GM12873 (cell line): ENCODE data around the gene PAF1.

Source experiments
- TF ChIP-seq, protein P1 (sequence below): IDR thresholded peaks from 2 replicates; pipeline ENCODE4 v1.5.1; 2012; ENCODE audit warnings: low read depth, mild to moderate bottlenecking, moderate library complexity, low read length, control low read depth; ENCODE audit not compliant: insufficient read depth; ENCODE audit errors: missing control alignments

Gene PAF1

DNA sequence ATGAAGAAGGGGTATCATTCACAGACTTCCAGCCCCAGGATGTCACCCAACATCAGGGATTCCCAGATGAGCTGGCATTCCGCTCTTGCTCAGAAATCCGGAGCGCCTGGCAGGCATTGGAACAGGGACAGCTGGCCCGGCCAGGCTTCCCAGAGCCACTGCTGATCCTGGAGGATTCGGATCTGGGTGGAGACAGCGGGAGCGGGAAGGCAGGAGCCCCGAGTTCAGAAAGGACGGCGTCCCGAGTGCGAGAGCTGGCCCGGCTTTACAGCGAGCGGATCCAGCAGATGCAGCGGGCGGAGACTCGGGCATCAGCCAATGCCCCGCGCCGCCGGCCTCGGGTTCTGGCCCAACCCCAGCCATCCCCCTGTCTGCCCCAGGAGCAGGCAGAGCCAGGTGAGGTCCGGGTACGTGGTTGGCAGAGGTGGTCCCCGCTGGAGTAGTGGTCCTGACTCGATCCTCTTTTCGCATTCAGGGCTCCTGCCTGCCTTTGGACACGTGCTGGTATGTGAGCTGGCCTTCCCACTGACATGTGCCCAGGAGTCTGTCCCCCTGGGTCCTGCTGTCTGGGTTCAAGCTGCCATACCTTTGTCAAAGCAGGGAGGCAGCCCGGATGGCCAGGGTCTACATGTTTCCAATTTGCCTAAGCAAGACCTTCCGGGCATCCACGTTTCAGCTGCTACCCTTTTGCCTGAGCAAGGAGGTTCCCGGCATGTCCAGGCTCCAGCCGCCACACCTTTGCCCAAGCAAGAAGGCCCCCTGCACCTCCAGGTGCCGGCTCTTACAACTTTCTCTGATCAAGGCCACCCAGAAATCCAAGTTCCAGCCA, 32.6 kb upstream of the PAF1 start:
- TF ChIP-seq, protein P1, sequence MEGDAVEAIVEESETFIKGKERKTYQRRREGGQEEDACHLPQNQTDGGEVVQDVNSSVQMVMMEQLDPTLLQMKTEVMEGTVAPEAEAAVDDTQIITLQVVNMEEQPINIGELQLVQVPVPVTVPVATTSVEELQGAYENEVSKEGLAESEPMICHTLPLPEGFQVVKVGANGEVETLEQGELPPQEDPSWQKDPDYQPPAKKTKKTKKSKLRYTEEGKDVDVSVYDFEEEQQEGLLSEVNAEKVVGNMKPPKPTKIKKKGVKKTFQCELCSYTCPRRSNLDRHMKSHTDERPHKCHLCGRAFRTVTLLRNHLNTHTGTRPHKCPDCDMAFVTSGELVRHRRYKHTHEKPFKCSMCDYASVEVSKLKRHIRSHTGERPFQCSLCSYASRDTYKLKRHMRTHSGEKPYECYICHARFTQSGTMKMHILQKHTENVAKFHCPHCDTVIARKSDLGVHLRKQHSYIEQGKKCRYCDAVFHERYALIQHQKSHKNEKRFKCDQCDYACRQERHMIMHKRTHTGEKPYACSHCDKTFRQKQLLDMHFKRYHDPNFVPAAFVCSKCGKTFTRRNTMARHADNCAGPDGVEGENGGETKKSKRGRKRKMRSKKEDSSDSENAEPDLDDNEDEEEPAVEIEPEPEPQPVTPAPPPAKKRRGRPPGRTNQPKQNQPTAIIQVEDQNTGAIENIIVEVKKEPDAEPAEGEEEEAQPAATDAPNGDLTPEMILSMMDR = no peak

DNA sequence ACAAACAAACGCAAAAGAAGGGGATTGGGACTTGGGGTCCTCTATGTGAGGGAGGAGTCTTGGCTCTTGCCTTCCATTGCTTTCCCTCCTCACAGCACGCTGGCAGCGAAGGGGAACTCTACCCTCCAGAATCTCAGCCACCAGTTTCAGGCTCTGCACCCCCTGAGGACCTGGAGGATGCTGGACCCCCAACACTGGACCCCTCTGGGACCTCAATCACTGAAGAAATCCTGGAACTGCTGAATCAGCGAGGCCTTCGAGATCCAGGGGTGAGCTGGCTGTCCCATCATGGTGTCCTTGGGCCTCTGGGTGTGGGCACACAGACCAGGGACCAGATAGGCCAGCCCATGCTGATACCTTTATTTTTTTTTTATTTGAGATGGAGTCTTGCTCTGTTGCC, 31.1 kb upstream of the PAF1 start:
- TF ChIP-seq, protein P1 = no peak

DNA sequence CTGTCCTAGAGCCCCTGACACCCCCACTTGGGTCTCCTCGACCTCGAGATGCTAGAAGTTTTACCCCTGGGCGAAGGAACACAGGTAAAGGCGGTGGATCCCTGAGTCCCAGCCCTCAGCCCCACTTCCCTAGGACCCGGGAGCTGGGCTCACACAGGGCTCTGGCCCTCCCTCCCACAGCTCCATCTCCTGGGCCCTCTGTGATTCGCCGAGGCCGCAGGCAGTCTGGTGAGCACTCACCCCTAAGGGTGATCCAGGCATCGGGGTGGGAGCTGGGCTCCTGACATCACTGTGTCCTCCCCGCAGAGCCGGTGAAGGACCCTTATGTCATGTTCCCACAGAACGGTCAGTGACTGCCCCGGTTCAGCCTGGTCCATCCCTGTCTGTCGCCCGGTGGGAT, 29.9 kb upstream of the PAF1 start:
- TF ChIP-seq, protein P1 = no peak

DNA sequence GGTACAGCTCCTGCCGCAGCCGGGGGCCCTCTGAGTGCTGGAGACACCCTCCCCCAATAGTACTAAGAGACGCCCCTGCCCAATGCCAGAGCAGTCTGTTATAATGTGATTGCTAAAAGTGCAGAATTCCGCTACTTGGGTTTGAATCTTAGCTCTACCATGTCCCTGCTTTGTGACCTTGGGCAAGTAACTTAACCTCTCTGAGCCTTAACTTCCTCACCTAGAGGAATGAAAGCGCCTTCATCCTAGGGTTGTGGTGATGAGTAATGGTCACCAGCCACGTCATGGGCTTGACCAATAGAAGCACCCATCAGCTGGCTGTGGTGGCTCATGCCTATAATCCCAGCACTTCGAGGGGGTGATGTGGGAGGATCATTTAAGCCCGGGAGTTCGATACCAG, 28.1 kb upstream of the PAF1 start:
- TF ChIP-seq, protein P1 = no peak

DNA sequence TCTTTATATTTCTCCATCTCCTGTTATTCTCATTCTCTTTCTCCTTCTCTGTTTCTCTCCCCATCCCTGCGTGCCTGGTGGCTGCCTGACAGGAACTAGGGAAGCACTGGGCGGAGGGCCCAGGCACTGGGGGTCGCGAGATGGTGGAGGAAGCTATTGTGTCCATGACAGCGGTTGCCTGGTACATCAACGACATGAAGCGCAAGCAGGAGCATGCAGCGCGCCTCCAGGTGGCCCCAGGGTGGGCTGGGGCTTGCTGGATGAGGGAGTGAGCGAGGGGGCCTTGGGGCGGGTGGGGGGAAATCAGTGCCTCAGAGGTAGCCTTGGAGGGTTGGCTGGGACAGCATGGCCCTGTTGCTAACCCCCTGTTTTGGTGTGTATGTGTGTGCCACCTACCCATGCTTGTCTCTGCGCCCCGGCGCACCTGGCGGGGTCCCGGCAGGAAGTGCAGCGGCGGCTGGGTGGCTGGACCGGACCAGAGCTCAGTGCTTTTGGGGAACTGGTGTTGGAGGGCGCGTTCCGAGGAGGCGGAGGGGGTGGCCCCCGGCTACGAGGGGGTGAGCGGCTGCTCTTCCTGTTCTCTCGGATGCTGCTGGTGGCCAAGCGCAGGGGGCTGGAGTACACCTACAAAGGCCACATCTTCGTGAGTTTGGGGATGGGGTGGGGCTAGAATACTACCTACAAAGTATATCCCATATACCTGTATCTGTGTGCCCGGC, 26.7 kb upstream of the PAF1 start:
- TF ChIP-seq, protein P1 = no peak

GRCh38 chr19:39416152-39417120, 25.5 kb upstream of the PAF1 start:
- TF ChIP-seq, protein P1 = no peak
